ENCODE results near the gene CD22.

The CD22 gene

DNA sequence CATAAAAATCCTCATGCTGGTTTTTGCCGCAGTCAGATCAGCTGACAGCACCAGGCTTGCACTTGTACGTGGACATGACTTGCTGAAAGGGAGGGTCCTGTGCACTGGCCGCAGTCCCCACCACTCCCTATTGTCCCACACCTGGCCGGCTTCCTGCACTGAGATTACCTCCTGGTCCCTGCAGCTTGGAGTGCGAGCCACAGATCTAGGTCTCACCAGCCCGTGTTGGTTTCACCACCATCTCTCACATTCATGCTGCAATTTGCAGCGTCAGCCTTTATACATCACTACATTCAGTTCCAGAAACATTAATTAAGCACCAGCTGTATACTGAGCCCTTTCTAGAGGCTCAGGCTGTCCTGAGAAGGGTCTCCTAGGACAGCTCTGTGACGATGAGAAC is 15.0 kb upstream of the CD22 start:
- DNase-seq (ENCODE audit: low spot score): no peak

DNA sequence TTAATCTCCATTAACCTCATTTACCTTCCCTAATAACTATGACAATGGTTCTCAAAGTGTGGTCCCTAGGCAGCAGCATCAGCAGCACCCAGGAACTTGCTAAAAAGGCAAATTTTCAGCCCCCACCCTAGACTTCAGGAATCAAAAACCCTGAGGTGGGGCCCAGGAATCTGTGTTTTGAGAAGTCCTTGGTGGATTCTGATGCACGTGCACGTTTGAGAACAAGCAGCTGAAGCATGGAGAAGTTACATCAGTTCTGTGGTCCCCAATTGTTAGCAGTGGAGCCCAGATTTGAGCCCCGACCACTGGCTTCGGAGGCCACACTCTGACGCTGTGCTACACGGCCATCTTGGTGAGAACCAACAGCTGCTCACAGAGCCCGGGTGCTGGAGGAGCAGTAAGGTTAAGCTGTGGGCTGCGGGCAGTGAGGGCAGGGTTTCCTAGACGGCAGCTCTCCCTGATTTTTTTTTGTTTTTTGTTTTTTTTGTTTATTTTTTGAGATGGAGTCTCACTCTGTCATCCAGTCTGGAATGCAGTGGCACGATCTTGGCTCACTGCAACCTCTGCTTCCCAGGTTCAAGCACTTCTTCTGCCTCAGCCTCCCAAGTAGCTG is 14.0 kb upstream of the CD22 start:
- no peak for DNase-seq (ENCODE audit: low spot score)

DNA sequence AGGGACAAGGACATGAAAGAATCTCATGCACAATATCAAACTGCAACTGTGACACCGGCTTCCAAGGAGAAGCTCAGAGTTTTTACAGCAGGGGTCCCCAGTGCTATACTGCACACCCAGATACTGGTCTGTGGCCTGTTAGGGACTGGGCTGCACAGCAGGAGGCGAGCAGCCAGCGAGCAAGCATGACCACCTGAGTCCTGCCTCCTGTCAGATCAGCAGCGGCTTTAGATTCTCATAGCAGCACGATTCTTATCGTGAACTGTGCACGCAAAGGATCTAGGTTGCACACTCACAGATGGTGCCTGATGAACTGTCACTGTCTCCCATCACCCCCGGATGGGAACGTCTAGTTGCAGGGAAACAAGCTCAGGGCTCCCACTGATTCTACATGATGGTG is 13.1 kb upstream of the CD22 start:
- DNase-seq (ENCODE audit: low spot score): no peak

DNA sequence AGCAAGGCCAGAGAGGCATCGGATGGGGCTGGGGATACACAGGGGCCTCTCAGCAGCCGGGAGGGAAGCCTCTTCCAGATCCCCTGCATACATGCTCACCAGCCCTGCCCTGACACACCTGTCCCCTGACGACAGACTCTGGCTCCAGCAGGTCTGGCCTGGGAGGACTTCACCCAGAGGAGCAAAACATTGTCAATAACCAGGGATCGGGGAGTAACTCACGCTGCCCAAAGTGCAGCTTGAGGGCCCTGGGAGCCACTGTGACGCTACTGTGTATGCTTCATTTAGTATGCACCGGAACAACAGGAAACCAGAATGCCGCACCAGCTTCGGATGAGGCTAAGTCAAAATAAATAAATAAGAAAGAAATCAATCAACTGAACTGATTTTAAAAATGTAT is 12.4 kb upstream of the CD22 start:
- no peak for DNase-seq (ENCODE audit: low spot score)

DNA sequence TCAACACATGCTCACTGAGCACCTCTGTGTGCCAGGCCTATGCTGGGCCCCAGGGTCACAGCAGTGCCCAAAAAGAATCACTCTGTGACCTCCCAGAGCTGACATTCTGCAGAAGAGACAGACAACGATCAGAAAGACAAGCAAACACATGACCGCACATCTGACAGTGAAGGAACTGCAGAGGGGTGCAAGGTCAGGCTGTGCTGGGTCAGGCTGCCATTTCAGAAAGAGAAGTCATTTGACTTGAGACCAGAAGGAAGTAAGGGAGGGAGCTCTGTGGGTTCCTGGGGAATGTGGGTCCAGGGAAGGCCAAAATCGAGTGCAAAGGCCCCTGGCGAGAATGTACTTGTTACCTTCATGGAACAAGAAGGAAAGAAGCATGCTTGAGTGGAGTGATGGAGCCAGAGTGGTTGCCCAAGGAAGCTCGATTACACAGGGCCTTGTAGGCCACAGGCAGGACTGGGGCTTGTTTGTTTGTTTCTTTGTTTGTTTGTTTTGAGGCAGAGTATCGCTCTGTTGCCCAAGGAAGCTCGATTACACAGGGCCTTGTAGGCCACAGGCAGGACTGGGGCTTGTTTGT is 11.4 kb upstream of the CD22 start:
- no peak for DNase-seq (ENCODE audit: low spot score)

DNA sequence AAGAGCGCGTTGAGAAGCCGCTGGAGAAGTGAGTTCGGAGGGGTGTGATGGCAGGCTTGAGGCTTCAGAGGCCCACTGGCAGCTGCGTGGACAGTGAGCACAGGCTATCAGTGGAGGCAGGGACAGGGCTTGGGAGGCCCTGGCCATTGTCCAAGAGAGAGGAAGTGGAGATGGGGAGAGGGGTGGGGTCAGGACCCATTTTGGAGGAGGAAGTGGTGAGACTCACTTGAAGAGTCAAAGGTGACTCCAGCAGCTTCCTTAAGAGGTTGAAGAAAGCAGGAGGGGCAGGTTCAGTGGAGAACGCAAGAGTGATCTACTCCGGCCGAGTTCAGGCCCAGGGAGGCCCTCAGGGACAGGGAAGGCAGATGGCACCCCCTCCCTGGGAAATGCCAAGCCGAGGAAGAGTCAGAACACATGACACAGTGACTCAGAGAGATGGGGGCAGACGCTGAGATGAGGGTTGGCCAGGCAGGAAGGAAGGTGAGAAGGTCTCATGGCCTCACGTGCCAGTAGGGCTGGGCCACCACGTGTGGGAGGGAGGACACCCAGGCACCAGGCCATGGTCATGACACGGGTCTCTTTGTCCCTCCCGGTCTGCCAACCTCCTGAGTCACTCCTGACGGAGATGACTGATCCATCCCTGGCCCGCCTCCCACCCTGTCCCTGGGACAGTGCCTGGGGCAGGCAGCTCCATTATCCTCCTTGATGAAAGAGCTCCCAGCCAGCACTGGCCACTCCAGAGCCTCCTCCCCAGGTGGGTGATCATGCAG is 10.1 kb upstream of the CD22 start:
- DNase-seq (ENCODE audit: low spot score): no peak

DNA sequence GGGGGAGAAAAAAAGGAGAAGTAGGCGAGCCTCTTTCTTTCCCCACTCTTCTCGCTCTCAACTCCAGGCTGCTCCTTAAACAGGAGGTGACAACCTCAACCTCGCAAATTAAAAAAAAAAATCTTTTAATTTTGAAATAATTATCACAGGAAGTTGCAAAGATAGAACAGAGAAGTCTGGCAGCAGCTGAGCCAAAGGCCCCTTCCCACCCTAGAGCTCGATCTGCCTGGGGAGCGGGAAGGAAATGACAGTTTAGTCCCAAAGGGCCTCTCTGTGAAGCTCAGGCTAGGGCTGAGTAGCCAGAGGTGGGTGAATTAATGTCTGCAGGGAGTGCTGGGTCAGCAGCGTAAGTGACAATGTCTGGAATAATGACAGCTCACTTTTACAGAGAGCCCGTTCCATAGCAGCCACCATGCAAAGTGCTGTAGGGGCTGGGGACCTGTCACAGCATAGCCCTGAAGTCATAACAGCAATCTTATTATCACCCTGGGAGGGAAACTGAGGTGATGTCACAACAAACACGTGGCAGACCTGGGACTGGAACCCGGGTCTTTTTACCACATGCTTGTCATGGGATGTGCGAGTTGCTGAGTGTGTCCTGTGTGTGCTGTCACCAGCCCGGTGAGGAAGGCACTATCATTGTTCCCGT is 8.8 kb upstream of the CD22 start:
- no peak for DNase-seq (ENCODE audit: low spot score)

DNA sequence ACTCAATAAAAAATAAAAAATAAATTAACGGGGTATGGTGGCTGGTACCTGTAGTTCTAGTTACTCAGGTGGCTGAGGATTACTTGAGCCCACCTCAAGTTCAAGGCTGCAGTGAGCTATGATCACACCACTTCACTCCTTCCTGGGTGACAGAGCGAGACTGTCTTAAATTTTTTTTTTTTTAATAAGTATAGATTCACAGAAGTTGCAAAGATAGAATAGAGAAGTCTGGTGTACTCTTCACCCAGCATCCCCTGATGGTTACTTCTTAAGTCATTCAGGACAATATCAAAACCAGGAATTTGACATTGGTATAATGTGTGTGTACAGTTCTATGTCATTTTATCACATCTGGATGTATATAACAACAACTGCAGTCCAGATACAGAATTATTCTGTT is 7.7 kb upstream of the CD22 start:
- no peak for DNase-seq (ENCODE audit: low spot score)

DNA sequence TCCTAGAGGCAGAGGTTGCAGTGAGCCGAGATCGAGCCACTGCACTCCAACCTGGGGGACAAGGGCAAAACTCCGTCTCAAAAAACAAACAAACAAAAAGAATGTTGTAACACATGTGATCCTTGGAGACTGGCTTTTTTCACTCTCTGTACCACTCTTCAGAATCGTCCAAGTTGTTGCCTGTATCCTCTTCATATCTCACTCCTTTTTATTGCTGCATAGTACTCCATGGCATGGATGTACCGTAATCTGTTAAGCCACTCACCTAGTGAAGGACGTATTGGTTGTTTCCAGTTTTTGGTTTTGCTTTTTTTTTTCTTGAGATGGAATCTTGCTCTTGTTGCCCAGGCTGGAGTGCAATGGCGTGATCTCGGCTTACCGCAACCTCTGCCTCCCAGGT is 7.0 kb upstream of the CD22 start:
- DNase-seq (ENCODE audit: low spot score): no peak

DNA sequence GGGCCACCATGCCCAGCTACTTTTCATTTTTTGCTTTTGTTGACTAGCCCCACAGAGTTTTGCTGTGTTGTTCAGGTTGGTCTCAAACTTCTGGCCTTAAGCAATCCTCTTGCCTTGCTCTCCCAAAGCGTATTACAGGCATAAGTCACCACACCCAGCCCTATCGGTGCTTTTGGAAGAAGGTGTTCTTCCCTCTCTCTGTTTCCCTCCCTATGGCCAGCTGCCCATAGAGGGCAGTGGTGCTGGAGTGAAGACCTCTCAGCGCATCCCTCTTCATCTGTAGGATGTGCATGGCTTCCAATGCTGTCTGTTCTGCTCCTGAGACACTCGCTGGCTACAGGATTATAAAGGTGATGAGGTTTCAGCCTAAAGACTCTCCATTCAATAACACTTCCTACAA is 1.3 kb upstream of the CD22 start:
- no peak for DNase-seq (ENCODE audit: low spot score)

DNA sequence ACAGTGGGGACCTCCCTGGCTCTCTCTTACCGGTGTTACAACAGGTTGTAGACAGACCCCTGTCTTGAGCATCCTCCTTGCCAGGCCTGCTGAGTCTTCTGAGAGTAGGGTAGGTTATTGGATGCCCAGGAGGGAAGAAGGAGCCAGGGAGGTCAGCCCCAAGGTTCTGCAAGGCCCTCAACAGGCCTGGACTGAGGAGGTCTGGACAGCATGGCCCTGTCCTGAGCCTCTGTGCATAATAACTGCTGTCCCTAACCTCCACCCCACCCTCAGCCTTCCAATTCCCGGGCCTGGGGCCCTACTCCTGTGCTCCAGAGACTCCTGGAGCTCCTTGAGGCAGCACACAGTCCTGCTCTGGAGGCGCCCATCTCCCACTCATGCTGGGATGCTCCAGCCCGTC is 336 bp downstream of the CD22 start:
- no peak for DNase-seq (ENCODE audit: low spot score)

DNA sequence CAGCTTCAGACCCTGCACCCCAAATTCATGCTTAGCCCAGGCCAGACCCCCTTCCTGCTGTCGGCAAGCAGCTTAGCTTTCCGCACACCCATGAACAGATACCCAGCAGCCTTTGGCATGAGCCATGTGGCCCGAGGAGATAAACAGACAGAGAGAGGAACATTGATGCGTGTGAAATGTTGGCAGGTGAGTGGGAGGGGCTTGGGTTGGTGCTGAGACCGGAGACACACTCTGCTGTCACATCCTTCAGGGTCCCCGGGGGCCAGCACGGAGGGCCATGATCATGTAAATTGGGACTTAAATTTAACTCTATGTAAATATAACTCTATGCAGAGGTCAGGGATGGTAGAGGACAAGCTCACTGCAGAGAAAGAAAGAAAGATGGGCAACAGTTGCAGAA is 1.5 kb downstream of the CD22 start:
- DNase-seq (ENCODE audit: low spot score): peak; percentile 91

DNA sequence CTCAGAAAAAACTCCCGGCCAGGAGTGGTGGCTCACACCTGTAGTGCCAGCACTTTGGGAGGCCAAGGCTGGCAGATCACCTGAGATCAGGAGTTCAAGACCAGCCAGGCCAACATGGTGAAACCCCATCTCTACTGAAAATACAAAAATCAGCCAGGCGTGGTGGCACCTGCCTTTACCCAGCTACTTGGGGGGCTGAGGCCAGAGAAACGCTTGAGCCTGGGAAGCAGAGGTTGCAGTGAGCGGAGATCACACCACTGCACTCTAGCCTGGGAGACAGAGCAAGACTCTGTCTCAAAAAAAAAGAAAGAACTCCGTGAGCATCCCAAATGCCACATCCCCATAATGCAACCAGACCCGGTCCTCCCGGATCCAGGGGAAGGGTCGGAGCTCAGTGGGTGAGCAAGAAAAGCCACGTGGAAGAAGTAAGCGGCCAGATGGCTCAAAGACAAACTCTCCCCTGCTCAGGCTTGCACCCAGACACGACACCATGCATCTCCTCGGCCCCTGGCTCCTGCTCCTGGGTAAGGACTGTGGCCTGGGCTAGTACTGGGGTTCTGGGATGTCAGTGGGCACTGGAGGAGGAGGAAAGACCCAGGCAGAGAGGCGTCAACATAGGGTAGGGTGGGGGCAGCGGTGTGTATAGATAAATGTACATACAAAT is 2.7 kb downstream of the CD22 start:
- no peak for DNase-seq (ENCODE audit: low spot score)

DNA sequence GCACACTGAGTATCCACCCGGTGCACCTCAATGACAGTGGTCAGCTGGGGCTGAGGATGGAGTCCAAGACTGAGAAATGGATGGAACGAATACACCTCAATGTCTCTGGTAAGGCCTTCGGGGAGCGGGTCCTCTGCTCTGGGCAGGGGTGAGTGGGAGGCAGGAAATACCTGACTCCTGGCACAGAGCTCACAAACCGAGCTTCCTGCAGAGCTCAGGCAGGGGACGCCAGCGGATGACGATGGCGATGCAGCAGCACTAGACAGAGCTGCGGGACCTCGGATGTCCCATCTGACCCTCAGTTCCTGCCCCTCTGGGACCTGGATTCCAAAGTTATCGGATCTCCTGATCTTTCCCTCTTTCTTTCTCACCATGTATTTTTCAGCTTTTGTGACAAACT is 3.8 kb downstream of the CD22 start:
- DNase-seq (ENCODE audit: low spot score): no peak

DNA sequence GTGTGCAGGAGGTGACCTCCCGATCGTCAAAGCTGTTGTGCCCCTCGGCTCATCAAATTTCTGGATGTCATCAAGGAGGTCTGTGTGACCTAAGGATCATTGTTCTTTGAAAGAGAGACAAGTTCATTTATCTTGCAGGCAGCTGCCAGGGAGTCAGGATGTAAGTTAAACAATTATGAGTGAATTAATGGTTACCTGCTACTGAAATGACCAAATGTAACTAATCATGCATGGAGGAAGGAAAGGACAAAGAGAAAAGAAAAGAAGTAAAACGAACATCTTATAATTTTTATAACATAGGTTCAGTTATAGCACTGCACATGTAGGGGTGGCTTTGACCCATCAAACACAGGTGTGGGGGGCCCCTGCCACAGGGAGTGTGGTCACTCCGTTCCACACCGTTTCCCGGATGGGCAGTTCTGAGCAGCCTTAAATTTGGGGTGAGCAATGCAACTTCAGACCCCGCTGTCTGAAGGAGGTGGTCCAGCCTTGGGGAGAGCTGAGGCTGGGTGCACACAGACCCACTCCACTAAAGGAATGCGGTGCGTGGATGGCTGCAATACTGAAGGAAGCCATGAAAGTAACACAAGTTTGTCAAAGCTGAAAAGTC is 5.3 kb downstream of the CD22 start:
- DNase-seq (ENCODE audit: low spot score): no peak

DNA sequence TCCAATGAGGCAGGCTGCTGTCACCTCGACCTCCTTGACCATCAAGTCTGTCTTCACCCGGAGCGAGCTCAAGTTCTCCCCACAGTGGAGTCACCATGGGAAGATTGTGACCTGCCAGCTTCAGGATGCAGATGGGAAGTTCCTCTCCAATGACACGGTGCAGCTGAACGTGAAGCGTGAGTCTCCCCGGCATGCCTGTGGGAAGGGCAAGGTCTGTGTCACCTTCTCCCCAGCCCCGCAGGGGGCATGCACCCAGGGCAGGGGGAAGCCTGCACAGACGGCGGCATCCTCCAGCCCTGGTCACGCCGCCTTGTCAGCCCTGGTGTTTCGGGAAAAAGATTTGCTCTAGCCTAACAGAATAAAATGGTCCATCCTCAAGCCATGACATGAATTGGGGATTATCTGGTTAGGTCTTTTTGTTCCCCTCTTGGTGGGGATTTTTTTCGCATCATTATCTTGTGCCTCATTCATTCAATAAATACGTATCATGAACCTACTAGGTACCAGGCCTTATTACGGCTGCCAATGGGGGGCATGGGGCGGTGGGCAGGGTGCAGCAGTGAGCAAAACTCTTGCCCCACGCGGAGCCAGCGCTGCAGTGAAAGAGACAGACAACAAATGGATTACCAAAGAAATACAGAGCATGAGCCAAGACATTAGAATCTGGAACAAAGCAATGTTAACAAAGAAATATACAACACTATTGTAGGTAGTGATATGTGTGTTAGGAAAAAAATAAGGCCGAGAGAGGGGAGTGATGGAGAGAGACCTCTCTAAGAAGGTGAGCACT is 7.4 kb downstream of the CD22 start:
- DNase-seq (ENCODE audit: low spot score): no peak

DNA sequence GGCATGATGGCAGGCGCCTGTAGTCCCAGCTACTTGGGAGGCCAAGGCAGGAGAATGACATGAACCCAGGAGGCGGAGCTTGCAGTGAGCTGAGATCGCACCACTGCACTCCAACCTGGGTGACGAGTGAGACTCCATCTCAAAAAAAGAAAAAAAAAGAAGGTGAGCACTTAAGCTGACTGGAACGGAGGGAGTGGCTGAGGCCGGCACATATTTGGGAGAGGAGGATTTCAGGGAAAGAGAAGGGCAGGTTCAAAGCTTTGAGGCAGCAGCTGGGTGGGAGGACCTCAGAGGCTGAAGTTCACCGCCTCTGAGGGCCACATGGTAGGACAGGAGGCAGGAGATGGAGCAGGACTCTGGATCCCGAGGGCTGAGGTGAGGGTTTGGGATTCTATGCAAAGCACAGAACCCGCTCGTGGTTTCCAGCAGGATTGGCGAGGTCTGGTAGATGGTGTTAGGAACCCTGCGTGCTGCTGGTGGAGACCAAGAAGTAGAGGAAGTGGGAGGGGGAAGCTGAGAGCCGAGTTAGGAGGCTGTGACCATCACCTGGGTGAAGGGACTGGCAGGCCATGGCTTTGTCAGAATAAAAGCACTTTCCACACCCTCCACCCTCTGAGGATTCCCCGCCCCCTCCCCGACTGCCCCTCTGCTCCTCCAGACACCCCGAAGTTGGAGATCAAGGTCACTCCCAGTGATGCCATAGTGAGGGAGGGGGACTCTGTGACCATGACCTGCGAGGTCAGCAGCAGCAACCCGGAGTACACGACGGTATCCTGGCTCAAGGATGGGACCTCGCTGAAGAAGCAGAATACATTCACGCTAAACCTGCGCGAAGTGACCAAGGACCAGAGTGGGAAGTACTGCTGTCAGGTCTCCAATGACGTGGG is 8.4 kb downstream of the CD22 start:
- no peak for DNase-seq (ENCODE audit: low spot score)

DNA sequence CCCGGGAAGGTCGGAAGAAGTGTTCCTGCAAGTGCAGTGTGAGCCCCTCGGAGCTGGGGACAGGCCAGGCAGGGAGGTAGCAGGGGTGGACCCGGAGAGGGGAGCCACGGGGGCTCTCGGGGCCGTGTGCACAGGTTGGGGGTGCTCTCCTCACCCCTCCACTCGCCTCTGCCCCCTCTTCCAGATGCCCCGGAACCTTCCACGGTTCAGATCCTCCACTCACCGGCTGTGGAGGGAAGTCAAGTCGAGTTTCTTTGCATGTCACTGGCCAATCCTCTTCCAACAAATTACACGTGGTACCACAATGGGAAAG is 9.0 kb downstream of the CD22 start:
- DNase-seq (ENCODE audit: low spot score): no peak

DNA sequence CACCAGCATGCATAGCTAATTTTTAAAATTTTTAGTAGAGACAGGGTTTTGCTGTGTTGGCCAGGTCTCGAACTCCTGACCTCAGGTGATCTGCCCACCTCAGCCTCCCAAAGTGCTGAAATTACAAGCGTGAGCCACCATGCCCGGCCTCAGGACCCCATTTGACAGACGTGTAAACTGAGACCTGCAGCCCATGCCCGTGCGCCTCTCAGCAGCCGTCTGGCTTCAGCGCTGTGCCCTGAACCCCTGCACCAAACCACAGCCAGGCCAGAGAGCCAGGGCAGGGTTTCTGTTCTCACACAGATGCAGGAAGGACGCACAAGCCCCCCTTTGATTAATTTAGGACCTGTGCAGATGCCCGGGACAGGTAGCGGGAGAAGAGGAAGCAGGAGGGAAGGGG is 11.4 kb downstream of the CD22 start:
- no peak for DNase-seq (ENCODE audit: low spot score)

DNA sequence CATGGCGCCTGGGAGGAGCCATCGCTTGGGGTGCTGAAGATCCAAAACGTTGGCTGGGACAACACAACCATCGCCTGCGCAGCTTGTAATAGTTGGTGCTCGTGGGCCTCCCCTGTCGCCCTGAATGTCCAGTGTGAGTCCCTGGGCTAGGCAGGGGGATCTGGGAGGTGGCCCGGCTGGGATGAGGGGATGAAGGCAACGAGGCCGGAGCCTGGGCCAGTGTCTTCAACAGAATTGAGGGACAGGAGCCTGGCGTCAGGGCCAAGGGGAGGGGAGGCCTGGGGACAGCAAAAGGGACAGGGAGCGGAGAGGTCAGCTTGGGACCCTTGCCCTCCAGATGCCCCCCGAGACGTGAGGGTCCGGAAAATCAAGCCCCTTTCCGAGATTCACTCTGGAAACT is 12.0 kb downstream of the CD22 start:
- no peak for DNase-seq (ENCODE audit: low spot score)
